DMS53 (cell line): ENCODE measurements around the gene GGA2.
"Not testable (repeated sequence)": the region's sequence is repeated elsewhere in the genome, so short reads cannot be mapped to it uniquely, and the experiment has no call there.

Source experiments
- DNase-seq: peaks from one replicate; lab custom pipeline; 2025; lab: John Stamatoyannopoulos, UW

The GGA2 gene

DNA sequence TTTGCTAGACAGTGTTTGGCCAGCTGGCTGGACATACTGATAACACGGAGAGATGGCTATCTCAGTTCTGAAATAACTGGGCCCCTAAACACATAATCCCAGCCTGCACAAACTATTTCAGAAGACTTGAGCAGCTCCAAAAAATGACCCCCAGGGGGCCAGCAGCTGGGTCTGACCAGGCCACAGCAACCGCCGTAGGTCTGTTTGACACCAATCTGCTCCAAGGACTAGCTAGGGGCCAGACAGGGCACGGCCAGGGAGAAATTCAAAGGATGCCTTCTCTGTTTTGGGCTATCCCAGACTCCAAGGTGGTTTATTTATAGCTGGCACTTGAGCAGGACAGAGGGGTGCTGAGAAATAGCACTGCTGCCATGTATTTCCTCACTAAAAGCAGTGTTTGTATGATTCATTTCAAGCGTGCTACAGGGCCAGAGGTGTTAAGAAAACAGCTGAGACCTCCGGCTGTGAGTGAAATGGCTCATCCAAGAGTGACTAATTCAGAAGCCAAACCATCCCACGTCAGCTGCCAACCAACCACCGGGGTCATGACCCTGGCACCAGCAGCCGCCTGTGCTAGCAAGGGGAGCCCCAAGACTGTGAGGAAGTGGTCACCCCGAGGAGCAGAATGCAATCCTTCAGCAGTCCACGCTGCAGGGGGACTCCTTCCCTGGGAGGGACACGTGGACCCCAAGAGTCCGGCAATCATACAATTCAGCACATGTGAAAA is 5.7 kb downstream of the GGA2 start:
- no peak for DNase-seq

DNA sequence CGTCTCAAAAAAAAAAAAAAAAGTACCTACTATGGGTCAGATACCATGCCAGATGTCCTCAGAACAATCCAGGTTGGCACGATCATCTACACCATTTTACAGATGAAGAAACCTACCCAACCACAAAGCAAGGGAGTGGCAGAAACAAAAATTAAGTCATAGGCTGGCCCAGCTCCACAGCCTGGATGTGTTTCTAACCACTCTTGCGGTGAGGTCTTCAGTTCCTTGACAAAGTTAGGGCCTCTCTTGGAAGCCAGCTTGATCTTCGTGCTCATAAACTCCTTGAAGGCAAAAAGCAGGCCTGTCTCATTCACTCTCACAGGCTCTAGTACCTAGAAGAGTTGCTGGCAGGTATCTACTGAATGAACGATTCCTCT is 6.2 kb downstream of the GGA2 start:
- DNase-seq: no peak

GRCh38 chr16:23502466-23502865 is 7.8 kb downstream of the GGA2 start:
- no peak for DNase-seq

DNA sequence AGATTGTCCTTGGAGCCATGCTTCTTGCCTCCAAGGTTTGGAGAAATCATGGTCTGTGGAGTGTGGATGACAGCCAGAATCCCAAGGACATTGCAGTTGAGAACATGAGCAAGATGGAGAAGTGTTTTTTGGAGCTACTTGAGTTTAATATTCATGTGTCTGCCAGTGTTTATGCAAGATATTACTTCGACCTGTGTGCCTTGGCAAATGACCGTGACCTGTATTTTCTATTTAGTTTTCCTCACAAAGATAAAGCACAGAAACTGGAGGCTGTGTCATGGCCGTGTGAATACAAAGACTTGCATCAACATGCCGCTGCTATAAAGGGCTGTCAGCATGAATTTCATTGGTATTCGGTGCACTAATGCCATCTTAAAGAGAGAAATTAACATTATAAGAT is 9.0 kb downstream of the GGA2 start:
- DNase-seq: no peak

GRCh38 chr16:23500862-23501225 is 9.4 kb downstream of the GGA2 start:
- no peak for DNase-seq

- no peak for DNase-seq
These were observed 10.0 kb downstream of the GGA2 start for GRCh38 chr16:23500212-23500861.

DNA sequence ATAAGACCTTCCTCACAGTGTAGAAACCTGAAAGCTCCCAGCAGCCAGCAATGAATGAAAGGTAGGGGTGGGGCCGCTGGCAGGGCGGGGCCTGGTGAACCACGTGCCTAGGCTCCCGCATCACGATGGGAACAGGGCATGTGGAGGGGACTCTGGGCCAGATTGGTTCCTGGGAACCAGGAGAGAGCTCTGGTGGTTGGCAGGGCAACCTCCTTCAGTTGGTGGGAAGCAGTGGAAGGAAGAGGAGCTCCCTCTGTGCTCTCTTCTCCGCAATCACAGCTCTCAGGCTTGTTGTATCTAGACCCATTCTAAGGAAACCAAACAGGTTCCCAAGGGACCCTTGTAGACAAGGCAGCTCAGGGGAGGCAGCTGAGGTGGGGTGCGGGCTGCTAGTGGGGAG is 10.5 kb downstream of the GGA2 start:
- DNase-seq: no peak

DNA sequence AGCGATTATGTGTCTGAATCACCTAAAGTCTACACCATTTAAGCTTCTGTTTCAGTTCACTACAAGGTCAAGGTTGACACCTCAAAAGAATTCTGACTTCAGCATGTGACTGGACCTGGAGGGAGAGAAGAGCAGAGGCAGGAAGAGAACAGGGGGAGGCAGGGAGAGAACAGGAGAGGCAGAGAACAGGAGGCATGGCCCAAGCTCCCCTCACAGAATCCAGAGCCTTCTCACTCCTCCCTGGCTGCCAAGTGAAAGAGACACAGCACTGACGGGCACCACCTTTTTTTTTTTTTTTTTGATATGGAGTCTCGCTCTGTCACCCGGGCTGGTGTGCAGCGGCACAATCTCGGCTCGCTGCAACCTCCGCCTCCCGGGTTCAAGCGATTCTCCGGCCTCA is 11.4 kb downstream of the GGA2 start:
- DNase-seq: no peak

DNA sequence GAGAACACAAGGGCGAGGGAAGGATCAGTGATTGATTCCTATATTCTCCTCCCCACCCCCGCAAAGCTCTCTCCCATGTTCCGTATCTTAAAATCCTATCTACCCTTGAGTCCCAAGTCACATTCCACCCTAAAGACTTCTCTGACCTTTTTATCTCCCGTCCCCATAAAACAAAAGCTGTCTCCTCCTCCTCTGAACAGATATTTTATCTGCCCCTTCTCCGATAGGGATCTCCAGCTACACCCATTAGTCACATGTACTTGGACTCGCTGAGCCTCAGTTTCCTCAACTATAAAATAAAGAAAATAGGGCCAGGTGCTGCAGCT is 12.8 kb downstream of the GGA2 start:
- DNase-seq: no peak

DNA sequence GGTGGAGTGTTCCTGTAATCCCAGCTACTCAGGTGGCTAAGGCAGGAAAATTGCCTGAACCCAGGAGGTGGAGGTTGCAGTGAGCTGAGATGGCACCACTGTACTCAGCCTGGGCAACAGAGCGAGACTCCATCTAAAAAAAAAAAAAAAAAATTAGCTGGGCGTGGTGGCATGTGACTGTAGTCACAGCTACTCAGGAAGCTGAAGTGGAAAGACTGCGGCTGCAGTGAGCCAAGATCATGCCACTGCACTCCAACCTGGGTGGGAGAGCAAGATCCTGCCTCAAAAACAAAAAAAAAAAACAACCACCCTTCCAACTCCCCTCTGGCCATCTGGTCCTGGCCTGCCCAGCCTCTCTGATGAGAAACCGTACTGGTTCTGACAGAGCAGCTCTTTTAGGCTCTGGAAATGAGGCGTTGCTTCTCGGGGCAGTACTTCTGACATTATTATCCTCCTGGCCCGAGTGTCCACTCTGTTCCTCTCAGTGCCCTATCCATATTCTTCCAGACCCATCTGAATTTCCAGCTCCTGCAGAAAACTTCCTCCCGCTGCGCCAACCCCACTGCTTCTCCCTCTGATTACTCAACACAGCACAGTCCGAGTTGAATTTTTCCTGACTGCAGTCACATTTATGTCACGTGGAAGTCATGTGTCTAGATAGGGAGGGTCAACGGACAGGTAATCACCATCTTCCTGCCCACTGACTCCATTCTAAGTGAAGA is 13.3 kb downstream of the GGA2 start:
- no peak for DNase-seq

DNA sequence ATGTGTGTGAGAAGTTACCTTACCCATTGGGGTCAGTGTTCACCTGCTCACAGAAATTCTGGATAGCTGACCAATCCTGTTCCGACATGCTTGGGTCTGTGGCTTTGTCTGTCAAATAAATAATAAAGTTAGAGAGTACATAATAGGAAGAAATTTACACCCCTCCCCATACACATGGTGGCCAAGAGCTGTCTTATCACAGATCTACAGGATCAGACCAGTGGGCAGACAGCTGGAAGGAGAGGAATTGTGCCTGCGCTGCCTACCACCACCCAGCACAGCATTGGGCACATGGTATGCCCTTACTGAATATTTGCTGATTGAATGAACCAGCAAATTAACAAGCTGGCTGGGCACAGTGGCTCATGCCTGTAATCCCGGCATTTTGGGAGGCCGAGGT is 14.6 kb downstream of the GGA2 start:
- no peak for DNase-seq

- DNase-seq: no peak
These were observed 16.1 kb downstream of the GGA2 start for GRCh38 chr16:23494188-23494587.

DNA sequence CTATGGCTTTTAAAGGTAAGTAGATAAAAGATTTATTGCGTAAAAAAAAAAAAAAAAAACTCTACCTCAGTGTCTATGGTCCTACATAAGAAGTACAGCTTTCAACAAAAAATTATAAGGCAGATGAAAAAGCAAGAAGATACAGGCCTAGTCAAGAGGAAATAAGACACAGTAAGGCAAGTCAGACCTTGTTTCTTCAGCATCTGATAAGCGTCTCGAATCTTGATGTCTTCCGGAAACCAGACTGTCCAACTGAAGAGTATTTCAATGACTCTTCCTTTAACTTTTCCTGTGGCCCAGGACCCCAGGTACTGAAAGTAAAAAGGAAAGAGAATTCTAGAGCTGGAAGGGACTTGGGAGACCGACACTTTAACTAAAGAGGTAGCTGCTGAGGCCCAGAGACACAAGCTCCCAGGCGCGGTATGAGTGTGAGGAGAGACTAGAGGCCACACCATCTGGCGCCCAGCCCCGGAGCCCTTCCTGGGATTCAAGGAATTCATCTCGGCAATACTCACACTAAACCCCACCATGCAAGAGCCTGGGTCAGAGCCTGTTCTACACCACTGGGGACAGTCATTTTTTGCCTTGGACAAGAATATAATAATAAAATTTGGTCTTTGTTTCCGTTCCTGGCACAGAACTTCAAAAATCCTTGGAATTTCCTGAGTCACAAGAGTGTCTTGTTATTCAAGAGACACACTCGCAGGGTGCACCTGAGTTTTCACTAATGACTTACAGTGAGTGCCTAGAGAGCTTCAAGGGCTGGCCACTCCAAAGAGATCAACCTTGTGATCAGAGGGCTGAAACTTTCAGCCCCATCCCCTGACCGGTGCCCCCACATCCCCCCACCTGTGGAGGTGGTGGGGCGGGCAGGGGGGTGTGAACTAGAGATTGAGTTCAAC is 18.6 kb downstream of the GGA2 start:
- no peak for DNase-seq

DNA sequence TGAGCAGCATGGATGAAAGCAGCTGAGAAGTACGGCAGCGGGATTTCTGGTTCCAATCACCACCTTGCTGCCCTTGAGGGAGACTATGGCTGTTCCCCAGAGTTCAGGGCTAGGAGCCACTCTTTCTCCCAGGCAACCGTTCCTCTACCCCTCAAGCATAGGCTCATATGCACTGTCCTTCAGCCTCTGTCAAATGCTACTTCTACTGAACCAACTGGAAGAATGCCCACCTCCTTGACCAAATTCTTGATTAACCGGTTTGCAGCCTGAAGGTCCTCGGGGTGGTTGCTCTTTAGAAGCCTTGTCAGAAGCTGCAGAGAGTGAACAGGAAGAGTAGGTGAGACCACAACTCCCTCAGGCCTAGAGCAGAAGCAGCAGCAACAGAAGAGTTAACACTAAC is 23.8 kb downstream of the GGA2 start:
- no peak for DNase-seq

- no peak for DNase-seq
These were observed 24.5 kb downstream of the GGA2 start for GRCh38 chr16:23485841-23486240.

GRCh38 chr16:23485257-23485614 is 25.1 kb downstream of the GGA2 start:
- DNase-seq: no peak

DNA sequence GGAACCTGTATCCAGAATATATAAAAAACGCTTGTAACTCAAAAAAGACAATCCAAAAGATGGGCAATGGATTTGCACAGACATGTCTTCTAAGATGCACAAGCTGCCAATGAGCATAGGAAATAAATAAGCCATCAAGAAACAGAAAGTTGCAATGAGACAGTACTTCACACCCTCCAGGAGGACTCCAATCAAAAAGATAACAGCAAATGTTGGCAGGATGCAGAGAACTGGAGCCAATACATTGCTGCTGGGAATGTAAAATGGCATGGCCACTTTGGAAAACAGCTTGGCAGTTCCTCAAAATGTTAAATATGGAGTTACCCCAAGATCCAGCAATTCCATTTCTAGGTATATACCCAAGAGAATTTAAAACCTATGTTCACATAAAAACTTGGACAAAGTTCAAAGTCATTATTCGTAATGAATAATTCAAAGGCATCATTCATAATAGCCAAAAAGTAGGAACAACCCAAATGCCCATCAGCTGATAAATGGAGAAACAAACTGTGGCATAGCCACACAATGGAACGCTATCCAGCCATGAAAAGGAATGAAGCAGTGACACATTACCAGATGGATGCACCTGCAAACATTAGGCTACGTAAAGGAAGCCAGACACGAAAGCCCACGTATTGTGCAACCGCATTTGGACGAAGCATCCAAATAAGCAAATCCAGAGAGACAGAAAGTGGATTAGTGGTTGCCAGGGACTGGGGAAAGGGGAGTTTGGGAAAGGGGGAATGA is 25.6 kb downstream of the GGA2 start:
- DNase-seq: no peak

DNA sequence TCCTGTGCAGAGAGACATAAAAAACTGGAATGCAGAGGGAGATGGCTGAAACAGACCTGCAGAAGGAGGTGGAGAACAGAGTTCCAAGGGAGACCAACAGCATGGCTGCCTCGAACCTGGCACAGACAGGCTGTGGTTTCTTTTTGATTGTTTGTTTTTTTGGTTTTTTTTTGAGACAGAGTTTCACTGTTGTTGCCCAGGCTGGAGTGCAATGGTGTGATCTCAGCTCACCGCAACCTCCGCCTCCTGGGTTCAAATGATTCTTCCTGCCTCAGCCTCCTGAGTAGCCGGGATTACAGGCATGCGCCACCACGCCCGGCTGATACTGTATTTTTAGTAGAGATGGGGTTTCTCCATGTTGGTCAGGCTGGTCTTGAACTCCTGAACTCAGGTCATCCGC is 26.8 kb downstream of the GGA2 start:
- DNase-seq: not testable (repeated sequence)

- no peak for DNase-seq
These were observed 27.5 kb downstream of the GGA2 start for GRCh38 chr16:23482778-23483177.

- no peak for DNase-seq
These were observed 30.0 kb downstream of the GGA2 start for GRCh38 chr16:23480257-23480656.

GRCh38 chr16:23479138-23479537 is 31.2 kb downstream of the GGA2 start:
- DNase-seq: no peak

DNA sequence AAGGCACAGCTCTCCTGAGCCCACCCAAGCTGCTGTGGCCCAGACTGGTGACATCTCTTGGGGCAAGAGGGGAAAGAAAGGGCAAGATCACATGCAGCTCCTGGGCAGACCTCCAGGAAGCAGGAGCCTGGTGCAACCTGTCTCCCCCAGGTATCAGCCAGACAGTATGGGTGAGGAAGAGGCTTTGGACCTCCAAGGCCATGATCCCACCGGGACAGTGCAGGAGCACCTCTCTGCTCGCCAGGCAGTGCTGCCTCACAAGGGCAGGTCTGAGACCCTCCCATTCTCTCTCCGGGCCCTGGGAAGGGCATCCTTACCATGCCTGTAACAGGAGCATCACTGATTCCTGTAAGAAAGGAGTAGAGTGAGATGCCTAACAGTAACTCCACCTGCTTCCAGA is 31.7 kb downstream of the GGA2 start:
- no peak for DNase-seq
